Esophagus squamous epithelium (tissue), 4 donors: ENCODE measurements around the gene SYS1.

Experiments used
- CTCF ChIP-seq, 6 experiments: fragments of 450-650 bp in 4 of 6; fragments of 200-600 bp in 2 of 6; sonication (generic) in 2 of 6; IDR thresholded peaks; one replicate each; pipeline ENCODE4 v1.5.1; 2016 to 2019; ENCODE audit warnings: antibody characterized with exemption in 6 of 6, mild to moderate bottlenecking in 4 of 6, moderate library complexity in 4 of 6
- POLR2A ChIP-seq, 4 donors: fragments of 450-650 bp; IDR thresholded peaks; one replicate each; pipeline ENCODE4 v1.6.1; 2017; ENCODE audit warnings: antibody characterized with exemption in 4 of 4, mild to moderate bottlenecking in 4 of 4, moderate library complexity in 3 of 4

GRCh38 chr20:45315672-45316071 is 47.3 kb upstream of the SYS1 start:
- TF ChIP-seq POLR2A (IDR thresholded peaks at IDR 0.05), result no peak
- no peak for TF ChIP-seq CTCF (IDR thresholded peaks at IDR 0.05)
